Thyroid gland (tissue), 4 donors: ENCODE measurements around the gene SENP5.
"Not testable (repeated sequence)": the region's sequence is repeated elsewhere in the genome, so short reads cannot be mapped to it uniquely, and the experiment has no call there.

Experiments
- CTCF ChIP-seq, 6 experiments: fragments of 200-600 bp in 3 of 6; fragments of 450-650 bp in 3 of 6; sonication (generic) in 3 of 6; IDR thresholded peaks; one replicate each; pipeline ENCODE4 v1.5.1; 2016 to 2019; ENCODE audit warnings: antibody characterized with exemption in 6 of 6, mild to moderate bottlenecking in 2 of 6, inconsistent platforms in 1 of 6, moderate library complexity in 1 of 6
- POLR2A ChIP-seq, 2 donors: fragments of 450-650 bp; IDR thresholded peaks; one replicate each; pipeline ENCODE4 v1.6.1; 2017; ENCODE audit warnings: antibody characterized with exemption in 2 of 2, mild to moderate bottlenecking in 2 of 2, moderate library complexity in 1 of 2

GRCh38 chr3:196844235-196845219 is 23.2 kb upstream of the SENP5 start:
- TF ChIP-seq POLR2A, CTCF (IDR thresholded peaks at IDR 0.05): not testable (repeated sequence)
